IPS-18c (cell line): Measurements from ENCODE around the gene PTER.

ENCODE experiments used
- H3K4me3 ChIP-seq: 2 replicates; pipeline ENCODE4 v1.7.0; 2013; ENCODE audit warnings: low read depth, mild to moderate bottlenecking, low read length, moderate library complexity; ENCODE audit not compliant: insufficient read depth
- H3K9me3 ChIP-seq: one replicate; pipeline ENCODE4 v1.6.1; 2013; ENCODE audit warnings: mild to moderate bottlenecking, low read length, moderate library complexity; ENCODE audit not compliant: control insufficient read depth, insufficient read depth

Gene PTER

GRCh38 chr10:16436758-16437539, at the start of gene PTER:
Gene PTER (plus strand): TSS chr10:16437010. CDS start chr10:16484385, 47,375 bp downstream.
- Histone ChIP-seq H3K4me3 (peak within 1 kb of the TSS; percentile 63), H3K9me3 (peaks cover 3% of the 10 kb centered on the region)

DNA sequence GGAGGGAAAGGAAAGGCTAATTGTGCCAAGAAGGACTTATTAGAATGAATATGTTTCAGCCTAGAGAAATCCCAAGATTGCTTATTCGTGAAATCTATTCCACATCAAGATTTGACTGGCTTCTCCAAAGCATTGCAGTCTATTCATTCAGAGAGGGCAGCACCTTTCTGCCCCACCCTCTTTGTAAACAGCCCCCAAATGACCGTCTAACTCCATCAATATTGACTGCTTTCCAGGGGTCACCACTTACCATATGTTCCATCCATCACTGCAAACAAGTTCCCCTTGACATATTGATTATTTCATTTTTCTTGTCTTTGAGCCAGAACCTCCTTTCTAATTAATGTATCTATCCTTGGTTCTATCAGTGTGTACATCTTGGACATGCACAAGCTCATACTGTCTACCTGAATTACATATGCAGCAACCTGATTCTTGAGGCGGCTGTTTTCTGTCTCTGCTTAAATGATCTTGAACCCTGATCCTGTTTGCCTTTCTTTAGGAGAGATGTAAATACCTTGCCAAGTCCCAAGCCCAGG, 44.2 kb upstream of the PTER start:
- Histone ChIP-seq H3K9me3 (no peaks in the 10 kb centered on the region), H3K4me3 (no peak overlapping the region)

- no peak overlapping the region for H3K4me3 ChIP-seq
- no peaks in the 10 kb centered on the region for H3K9me3 ChIP-seq
These were observed 43.4 kb upstream of the PTER start for GRCh38 chr10:16393271-16393858.

DNA sequence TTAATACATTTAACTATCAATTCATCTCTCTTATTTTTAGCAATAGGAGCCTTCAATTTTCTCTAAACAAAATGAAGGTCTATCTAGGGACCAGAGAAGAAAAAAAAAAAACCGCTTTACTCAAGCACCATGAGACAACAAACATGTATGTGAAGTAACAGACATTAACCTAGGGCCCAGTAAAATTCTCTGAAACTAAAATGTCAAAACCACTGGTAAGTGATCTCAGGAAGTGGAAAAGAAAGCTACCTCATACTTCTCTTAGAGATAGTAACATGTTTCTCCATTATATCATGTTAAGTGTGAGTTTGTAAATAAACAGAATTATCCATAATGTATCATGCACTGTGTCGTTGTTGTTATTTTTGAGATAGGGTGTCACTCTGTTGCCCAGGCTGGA, 35.4 kb upstream of the PTER start:
- H3K4me3 ChIP-seq: no peak overlapping the region

DNA sequence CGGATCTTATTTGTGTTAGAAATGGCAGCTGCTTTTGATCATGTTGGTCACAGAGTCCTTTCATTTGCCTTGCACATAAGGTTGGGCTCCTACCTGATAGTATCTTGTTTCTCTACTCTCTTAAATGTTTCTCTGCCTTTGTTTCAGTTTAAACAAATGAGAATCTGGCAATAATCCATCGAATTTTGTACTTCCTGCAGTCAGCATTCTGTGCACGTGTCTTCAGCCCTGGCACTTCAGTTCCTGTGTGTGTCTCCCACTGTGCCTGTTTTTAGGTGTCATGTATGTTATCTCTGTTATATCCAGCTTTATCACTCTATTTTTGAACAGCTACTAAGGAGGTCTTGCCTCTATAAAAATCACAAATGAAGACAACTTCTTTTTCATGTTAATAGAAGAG, 28.4 kb upstream of the PTER start:
- no peak overlapping the region for H3K4me3 ChIP-seq
- peaks cover 2% of the 10 kb centered on the region for H3K9me3 ChIP-seq

More for the DNA sequence above, 35.4 kb upstream of the PTER start:
- H3K9me3 ChIP-seq: no peaks in the 10 kb centered on the region

- Histone ChIP-seq H3K9me3 (no peaks in the 10 kb centered on the region), H3K4me3 (no peak overlapping the region)
These were observed 19.5 kb upstream of the PTER start for GRCh38 chr10:16417341-16417740.

DNA sequence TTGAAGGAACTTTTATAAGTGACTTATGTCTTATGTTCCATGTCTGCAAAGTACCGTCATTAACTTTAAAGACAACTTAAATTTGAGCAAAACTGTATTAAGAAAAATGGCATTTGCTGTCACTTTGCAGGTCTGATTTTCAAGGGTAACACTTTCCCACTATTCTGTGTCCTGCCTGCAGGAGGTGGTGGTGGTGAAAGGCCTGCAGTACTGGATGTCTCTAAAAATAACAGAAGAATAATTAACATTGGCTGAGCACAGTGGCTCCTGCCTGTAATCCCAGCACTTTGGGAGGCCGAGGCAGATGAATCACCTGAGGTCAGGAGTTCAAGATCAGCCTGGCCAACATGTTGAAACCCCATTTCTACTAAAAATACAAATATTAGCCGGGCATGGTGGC, 13.2 kb upstream of the PTER start:
- H3K4me3 ChIP-seq: no peak overlapping the region

DNA sequence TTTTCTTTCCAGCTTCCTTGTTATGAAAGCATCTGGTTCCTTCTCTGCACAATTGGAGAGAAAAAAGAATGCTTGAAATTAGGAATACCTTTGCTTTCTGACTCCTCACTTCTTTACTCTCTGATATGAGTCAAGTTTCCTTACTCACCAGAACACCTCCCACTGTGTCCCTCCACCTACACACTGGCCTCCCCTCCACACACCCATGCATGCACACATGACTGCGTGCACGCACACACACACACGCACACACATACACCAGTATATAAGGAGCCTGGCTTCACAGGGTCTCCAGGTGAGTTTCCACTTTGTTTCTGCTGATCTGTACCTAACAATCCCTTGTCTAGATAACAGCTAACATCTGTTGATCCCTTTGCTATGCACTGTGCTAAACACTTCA, 11.4 kb upstream of the PTER start:
- Histone ChIP-seq H3K9me3 (no peaks in the 10 kb centered on the region), H3K4me3 (no peak overlapping the region)

More for the DNA sequence above, 13.2 kb upstream of the PTER start:
- no peaks in the 10 kb centered on the region for H3K9me3 ChIP-seq

GRCh38 chr10:16429539-16429938, 7.3 kb upstream of the PTER start:
- Histone ChIP-seq H3K9me3 (no peaks in the 10 kb centered on the region), H3K4me3 (no peak overlapping the region)

DNA sequence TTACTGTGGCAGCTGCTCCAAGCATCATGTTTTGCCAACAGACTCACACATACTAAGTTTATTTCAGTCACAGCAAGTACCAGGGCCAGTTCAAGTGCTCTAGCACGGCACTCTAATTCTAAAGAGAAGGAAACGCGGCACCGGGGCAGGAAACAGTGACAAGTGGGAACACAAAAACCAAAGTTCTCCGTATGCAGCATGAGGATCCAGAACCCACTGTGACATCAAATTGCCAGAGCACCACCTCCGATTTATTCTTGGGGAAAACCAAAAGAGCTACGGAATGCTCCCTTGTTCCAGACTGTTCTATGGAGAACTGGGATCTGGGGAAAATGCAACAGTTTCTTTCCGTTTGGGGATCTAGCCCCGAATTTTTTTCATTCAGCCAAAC, 448 bp upstream of the PTER start:
- peak overlapping the region; percentile 63; the same call in 1 of the 2 replicates for H3K4me3 ChIP-seq

GRCh38 chr10:16437540-16437894, 707 bp downstream of the PTER start:
- H3K4me3 ChIP-seq: peak overlapping the region; percentile 63; the same call in 1 of the 2 replicates

More for the DNA sequence above, 448 bp upstream of the PTER start:
- H3K9me3 ChIP-seq: peaks cover 3% of the 10 kb centered on the region

GRCh38 chr10:16439295-16439694, 2.5 kb downstream of the PTER start:
- Histone ChIP-seq H3K9me3 (peaks cover 3% of the 10 kb centered on the region), H3K4me3 (no peak overlapping the region)

More at GRCh38 chr10:16437540-16437894, 707 bp downstream of the PTER start:
- H3K9me3 ChIP-seq: peaks cover 3% of the 10 kb centered on the region

GRCh38 chr10:16440396-16441133, 3.8 kb downstream of the PTER start:
- Histone ChIP-seq H3K4me3 (no peak overlapping the region), H3K9me3 (no peaks in the 10 kb centered on the region)

DNA sequence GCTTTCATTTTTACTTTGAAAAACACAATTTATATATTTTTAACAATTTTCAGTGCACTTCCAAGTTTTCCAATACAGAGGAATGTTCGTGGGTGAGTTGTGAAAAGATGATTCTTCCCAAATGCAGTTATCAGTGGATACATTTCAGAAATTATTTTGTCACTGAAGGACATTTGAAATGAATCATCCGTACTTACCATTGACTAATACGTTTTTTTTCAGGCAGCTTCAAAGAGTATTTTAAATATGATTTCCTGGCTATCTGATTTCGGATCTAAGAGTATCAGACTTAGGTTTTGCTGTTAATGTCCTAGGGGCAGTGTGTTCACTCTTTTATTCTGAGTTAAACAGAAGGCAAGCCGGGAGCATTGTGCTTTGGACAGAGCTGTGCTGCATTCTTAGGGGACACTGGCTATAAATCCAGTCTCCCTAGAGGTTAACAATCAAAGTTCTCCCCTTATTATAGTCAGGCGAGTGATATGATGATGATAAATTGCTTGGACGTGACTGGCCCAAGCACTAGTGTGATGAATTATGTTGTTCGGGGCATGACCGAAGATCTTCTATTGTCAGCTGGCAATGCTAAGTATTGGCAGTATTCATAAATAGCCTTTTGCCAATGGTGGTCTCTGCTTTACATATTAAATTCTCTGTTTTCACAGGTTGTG, 4.5 kb downstream of the PTER start:
- H3K4me3 ChIP-seq: no peak overlapping the region
- H3K9me3 ChIP-seq: no peaks in the 10 kb centered on the region

DNA sequence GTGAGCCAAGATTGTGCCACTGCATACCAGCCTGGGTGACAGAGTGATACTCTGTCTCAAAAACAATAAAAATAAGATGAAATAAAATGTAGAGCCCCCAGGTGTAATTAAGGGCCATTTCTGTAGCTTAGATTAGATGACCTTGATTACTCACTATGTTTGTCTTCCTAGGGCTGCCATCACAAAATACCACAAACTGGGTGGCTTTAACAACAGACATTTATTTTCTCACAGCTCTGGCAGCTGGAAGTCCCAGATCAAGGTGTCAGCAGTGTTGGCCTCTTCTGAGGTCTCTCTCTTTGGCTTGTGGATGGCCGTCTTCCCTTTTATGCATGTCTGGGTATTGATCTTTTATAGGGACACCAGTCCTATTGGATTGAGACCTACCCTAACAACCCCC, 6.1 kb downstream of the PTER start:
- H3K4me3 ChIP-seq: no peak overlapping the region
- no peaks in the 10 kb centered on the region for H3K9me3 ChIP-seq

DNA sequence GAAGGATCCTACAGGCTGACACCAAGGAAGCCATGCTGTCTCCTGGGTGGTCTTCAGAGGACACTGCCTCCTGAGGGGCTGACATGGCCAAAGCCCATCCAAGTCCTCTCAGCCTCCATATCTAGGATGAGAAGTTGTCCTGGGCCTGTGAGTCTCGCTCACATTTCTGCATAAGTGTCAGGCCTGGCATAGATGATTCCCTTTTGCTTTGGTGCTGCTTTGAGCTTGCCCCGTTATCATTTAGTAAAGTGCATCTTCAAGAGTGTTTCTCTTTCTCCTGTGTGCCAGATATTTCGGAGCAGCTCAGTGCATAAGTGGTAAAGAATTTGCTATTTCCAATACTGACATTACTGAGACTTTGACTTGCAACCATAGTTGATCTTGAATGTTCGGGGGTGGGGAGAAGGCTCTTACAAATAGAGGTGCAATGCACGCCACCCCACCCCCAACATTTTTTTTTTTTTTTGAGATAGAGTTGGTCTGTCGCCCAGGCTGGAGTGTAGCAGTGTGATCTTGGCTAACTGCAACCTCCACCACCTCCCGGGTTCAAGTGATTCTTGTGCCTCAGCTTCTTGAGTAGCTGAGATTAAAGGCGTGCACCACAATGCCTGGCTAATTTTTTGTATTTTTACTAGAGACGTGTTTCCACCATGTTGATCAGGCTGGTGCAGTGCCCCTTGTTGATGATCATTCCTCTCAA, 9.1 kb downstream of the PTER start:
- Histone ChIP-seq H3K9me3 (no peaks in the 10 kb centered on the region), H3K4me3 (no peak overlapping the region)

GRCh38 chr10:16449454-16449853, 12.6 kb downstream of the PTER start:
- H3K9me3 ChIP-seq: no peaks in the 10 kb centered on the region
- no peak overlapping the region for H3K4me3 ChIP-seq
